DMS153 treated with DMSO at 0.1 percent for 48 hours (cell line): ENCODE results near the gene GTF2H1.
"Not testable (repeated sequence)": the region's sequence is repeated elsewhere in the genome, so short reads cannot be mapped to it uniquely, and the experiment has no call there.

Source experiments
- DNase-seq: peaks from one replicate; lab custom pipeline; 2025; ENCODE audit not compliant: unreplicated experiment; lab: John Stamatoyannopoulos, UW

GTF2H1 gene

GRCh38 chr11:18317551-18317950, 4.8 kb upstream of the GTF2H1 start:
- no peak for DNase-seq

- no peak for DNase-seq
Measured at GRCh38 chr11:18319914-18320313, 2.5 kb upstream of the GTF2H1 start.

- no peak for DNase-seq
Measured at GRCh38 chr11:18320617-18321016, 1.8 kb upstream of the GTF2H1 start.

DNA sequence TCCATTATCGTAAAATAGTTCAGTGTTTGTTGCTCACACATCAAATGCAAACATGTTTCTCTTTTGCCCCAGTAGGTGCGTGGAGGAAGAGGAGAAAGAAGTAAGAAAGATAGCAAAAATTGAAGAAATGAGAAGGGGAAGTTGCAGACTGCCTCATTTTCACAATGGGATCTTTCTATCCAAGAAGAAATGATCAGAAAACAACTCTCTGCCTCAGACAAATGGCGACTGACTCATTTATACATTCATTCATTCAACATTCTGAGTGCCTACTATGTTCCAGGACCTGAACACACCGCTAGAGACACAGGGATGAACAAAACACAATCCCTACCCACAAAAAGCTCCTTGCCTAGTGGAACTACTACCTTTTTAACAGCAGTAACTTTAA, 794 bp upstream of the GTF2H1 start:
- no peak for DNase-seq

GRCh38 chr11:18322818-18323570, 627 bp downstream of the GTF2H1 start:
- no peak for DNase-seq

GRCh38 chr11:18323881-18324280, 1.5 kb downstream of the GTF2H1 start:
- DNase-seq = not testable (repeated sequence)

DNA sequence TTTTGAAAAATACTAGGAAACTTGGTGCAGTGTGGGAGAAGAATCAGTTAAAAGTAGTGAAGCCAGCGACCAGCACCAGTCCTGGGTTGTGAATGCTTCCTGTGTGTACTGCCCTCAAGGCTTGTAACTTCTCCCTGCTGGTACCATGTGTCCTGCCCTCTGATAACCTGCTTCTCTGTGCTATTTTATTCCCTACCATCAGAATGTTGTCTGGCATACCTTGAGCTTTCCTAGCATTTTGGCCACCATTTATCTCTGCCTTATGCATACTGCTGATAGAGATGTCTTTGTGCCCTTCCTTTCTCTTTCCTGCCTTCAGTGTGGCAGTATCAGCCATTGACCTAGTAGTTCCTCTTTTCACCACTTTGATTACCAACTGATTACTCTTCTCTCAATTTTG, 2.0 kb downstream of the GTF2H1 start:
- no peak for DNase-seq

DNA sequence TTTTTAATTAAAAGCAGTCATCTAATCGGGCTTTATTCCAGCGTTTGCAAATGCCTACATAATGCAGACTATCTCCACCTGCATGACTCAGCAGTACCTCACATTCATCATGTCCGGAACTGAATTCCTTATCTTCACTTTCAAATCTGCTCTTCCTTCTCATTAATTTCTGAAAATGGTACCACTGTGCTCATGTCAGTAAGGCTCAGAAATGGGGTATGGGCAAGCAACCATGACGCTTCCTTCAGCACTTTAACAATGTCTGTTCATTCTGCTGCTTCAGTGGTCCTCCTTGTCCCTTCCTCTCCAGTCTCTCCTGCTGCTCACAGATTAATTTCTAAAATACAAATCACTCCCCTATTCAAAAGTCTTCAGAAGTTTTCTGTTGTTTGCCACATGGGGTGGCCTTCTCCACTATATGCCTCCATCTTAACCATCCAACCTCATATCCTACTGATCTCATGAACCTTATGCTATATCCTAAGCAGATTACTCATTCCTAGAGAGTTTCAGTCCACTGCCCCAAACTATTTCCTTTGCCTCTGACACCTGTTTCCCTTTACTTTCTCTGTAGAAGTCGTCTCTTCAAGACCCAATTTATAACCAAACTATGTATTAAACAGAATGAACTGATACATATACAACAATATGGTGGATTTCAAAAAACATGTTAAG, 7.0 kb downstream of the GTF2H1 start:
- DNase-seq = no peak

GRCh38 chr11:18330921-18331320, 8.6 kb downstream of the GTF2H1 start:
- no peak for DNase-seq

DNA sequence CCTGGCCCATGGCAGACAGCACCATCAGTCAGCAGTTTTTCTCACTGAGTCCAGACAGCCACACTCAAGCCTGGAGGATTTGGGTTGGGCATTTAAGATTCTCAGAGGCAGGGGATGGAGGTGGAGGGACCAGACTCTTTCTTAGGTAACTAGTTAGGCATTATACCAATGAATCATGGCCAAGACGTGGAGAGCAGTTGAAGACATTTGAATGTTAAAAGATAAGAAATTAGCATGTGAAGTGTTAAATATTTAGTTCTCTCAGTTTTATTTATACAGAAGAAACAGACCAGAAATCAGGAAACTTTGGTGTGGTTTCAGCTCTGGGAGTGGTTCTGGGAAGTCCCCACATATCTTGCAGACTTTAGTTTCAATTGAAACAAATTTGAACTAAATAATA, 9.9 kb downstream of the GTF2H1 start:
- no peak for DNase-seq

DNA sequence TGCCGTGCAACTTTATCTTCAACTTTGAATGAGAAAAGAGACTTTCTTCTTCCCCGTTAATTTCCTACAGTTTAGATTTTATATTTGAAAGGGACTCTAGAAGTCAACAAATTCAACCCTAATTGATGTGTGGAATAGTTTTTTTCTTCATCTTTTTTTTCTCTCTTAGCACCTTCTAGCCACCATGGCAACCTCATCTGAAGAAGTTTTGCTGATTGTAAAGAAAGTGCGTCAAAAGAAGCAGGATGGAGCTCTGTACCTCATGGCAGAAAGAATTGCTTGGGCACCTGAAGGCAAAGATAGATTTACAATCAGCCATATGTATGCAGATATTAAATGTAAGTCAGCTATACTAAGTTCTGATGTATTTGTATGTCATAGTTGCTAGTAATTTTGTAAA, 10.5 kb downstream of the GTF2H1 start:
- DNase-seq = no peak

- DNase-seq = no peak
Measured at GRCh38 chr11:18347471-18348125, 25.2 kb downstream of the GTF2H1 start.

DNA sequence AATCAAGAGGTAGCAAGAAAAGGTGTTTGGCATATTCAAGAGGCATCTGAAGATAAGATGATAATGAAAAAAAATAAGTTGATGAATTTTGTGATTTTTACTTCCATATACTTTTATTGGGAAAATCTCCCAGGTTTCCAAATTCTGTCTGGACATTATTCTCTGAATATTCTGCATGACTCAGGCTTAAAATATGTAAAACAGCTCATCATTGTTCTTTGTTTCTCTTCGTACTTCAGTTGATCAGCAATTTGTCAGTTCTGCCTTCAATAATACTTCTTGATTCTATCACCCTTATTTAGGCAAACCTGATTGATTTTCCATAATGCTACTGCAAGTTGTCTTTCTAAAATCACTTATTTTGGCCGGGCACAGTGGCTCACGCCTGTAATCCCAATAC, 30.2 kb downstream of the GTF2H1 start:
- no peak for DNase-seq

GRCh38 chr11:18358646-18359045, 36.3 kb downstream of the GTF2H1 start:
- DNase-seq = no peak

DNA sequence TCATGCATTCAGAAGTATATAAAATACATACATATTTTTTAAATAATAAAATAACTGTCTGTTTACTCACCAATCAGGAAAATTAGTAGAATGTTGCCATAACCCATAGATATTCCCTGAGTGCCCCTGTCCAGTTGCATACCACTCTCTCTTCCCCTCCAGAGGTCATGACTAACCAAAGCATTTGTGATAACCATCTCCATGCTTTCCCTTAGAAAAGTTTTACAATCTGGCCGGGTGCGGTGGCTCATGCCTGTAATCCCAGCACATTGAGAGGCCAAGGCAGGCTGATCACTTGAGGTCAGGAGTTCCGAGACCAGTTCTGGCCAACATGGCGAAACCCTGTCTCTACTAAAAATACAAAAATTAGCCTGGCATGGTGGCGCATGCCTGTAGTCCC, 38.8 kb downstream of the GTF2H1 start:
- no peak for DNase-seq

DNA sequence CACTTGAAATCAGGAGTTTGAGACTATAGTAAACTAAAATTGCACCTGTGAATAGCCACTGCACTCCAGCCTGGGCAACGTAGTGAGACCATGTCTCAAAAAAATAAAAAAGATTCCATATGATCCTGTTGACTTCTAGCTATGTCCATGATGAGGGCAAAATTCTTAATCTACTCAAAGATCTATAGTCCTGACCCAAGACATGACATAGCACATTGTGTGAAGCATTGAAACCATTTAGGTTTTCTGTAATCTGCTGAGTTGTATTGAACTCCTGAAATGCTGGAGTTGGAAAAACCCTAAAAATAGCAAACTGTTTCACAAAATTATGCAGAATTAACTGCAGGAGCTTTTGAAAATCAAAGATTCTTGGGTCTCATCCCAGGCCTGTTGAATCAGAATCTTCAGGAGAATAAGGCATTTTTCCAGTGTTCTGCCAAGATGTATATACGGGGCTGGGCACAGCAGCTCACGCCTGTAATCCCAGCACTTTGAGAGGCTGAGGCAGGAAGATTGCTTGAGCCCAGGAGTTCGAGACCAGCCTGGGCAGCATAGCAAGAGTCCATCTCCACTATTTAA, 42.2 kb downstream of the GTF2H1 start:
- DNase-seq = no peak

DNA sequence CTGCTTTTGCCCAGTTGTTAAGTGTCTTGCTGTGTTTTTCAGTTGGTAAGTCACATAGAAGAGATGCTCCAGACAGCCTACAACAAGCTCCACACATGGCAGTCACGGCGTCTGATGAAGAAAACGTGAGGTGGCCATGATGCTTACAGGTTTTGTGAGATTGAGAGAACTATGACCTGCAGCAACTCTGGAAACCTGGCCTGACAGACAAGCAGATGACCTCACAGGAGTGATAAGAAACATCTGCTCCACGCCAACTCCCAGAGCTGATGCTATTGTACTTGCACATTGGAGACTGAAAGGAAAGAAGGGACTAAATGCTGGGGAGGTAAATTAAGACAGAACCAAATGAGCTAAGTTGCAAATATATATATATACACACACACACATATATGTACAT, 43.4 kb downstream of the GTF2H1 start:
- DNase-seq = no peak

DNA sequence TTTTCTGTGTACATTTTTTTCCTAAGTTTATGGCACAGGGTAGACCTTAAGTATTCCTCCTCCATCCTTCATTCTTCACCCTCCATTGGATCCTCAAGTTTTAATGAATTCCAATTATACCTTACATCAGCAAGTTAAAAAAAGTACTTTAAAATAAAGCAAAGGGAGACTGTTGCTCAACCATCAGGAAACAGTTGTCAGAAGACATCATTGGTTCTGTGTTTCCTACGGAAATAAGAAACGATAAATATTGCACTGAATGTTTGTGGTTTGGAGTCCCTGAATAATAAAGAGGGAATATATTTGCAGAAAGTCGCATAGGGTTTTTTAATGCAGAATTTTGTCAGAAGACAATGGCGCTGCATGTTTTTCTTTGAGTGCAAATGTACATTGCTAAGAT, 43.9 kb downstream of the GTF2H1 start:
- DNase-seq = no peak

GRCh38 chr11:18367431-18367830, 45.1 kb downstream of the GTF2H1 start:
- no peak for DNase-seq

DNA sequence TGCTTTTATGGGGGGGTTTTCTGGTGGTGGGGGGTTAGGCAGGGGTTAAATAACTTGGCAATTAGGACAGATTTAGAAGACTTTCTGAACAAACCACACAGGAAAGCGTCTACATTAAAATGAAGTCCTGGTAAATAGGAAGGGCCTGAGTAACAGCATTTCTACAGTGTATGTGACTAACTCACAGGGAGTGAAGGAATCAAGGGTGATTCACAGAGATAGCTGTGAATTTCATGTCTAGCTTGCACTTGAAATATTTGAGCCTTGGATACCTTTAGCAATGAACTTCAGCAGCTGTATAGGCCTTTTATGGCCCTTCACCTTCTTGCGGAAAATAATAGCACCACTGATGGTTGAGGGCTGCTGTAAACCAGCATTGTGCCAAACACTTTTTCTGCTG, 45.9 kb downstream of the GTF2H1 start:
- DNase-seq = no peak

DNA sequence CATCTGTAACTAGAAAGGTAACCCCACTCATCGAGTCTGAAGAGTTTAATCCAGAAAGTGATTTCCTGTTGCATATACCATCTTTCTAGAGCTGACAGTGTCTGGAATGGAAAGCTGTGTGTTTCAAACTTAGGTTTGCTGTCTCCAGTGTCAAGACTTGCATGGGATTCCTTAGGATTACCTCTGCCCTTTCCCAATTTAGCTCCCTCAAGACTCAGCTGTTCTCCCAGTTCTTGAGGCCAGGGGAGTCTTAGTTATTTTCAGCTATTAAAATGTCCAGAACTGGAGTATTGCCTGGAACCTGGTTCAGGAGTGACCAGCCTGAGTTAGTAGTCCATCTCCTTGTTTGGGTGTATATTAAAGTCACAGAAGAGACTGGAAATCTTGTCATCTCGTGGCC, 47.0 kb downstream of the GTF2H1 start:
- no peak for DNase-seq

GRCh38 chr11:18371279-18371678, 48.9 kb downstream of the GTF2H1 start:
- no peak for DNase-seq
